K562 (cell line): ENCODE measurements around the gene GNRH2. TPM values are rescaled to one million over a fixed set of nuclear protein-coding genes. Genes with fewer than 3 reads are reported as not detected.

ENCODE experiments used
- ATAC-seq: fragments of 200-7000 bp; cut with Tn5 transposase; 3 replicates; pipeline ENCODE4 v1.9.1; 2020; ENCODE audit warnings: moderate library complexity
- BruUV-seq: library from RNA; stranded (reverse); fragments of 400-500 nt; replicated peaks from 2 replicates; lab custom pipeline; 2021; lab: Mats Ljungman, UMichigan
- CTCF ChIA-PET: fragments of 300-600 bp; formaldehyde crosslinking; extraction: SDS; loops from one replicate; lab custom pipeline; 2021; ENCODE audit warnings: low intra/inter-chr PET ratio; lab: Yijun Ruan, JAX
- POLR2A ChIA-PET: fragments of 300-600, 350-650 bp; sonication (Branson Sonifier 250); formaldehyde crosslinking; extraction: SDS; loops from one replicate; lab custom pipeline; 2021; ENCODE audit warnings: antibody characterized with exemption, inconsistent platforms; lab: Yijun Ruan, JAX
- DNase-seq, 4 experiments: peaks; one replicate each; pipeline versions ENCODE4 v3.0.0 to v3.0.0-alpha.2; 2011 to 2018; ENCODE audit warnings: low spot score in 3 of 4, mixed read lengths in 3 of 4; ENCODE audit errors: extremely low read depth in 1 of 4
- FAIRE-seq: peaks from 2 replicates; lab custom pipeline; 2011; peaks lifted over from hg19 to GRCh38; lab: Jason Lieb, UNC
- H2AFZ ChIP-seq: 2 replicates; pipeline ENCODE4 v1.6.0; 2011; ENCODE audit warnings: low read depth, low read length, control low read depth, inconsistent platforms
- H3K27ac ChIP-seq: fragments of 200-600 bp; 3 replicates; pipeline ENCODE4 v1.8.0; 2011; ENCODE audit warnings: low read depth, mild to moderate bottlenecking, control low read depth, inconsistent platforms, low read length, moderate library complexity, mixed read lengths; ENCODE audit errors: extremely low read depth
- H3K27me3 ChIP-seq, 2 experiments: fragments of 300-600 bp in 1 of 2; 2 replicates in 1 of 2; 3 replicates in 1 of 2; pipeline versions ENCODE4 v1.6.0 to v1.8.0; 2011; ENCODE audit warnings: inconsistent platforms in 2 of 2, low read length in 2 of 2, mild to moderate bottlenecking in 1 of 2, mixed read lengths in 1 of 2, moderate library complexity in 1 of 2; ENCODE audit not compliant: control insufficient read depth in 2 of 2, insufficient read depth in 2 of 2
- H3K36me3 ChIP-seq: fragments of 300-600 bp; 3 replicates; pipeline ENCODE4 v1.8.0; 2011; ENCODE audit warnings: mild to moderate bottlenecking, low read length, inconsistent platforms; ENCODE audit not compliant: control insufficient read depth, insufficient read depth
- H3K4me1 ChIP-seq, 2 experiments: fragments of 200-600 bp in 1 of 2; replicated peaks in 1 of 2; 2 replicates in 1 of 2; 3 replicates in 1 of 2; pipeline versions ENCODE4 v1.5.1 to v1.8.0; 2011; ENCODE audit warnings: inconsistent platforms in 2 of 2, low read length in 2 of 2, mild to moderate bottlenecking in 1 of 2, mixed read lengths in 1 of 2, moderate library complexity in 1 of 2; ENCODE audit not compliant: control insufficient read depth in 2 of 2, insufficient read depth in 2 of 2
- H3K4me2 ChIP-seq: 2 replicates; pipeline ENCODE4 v1.6.1; 2011; ENCODE audit warnings: low read length, control low read depth, inconsistent platforms, mixed read lengths; ENCODE audit not compliant: insufficient read depth
- H3K4me3 ChIP-seq: fragments of 200-600 bp; sonication (generic), shearing (Covaris generic); 2 replicates; pipeline ENCODE4 v1.5.1; 2016; ENCODE audit warnings: control low read depth, inconsistent platforms
- H3K79me2 ChIP-seq: fragments of 200-600 bp; 3 replicates; pipeline ENCODE4 v1.8.0; 2011; ENCODE audit warnings: low read length, inconsistent platforms; ENCODE audit not compliant: control insufficient read depth, insufficient read depth
- H3K9ac ChIP-seq, 2 experiments: 2 replicates each; pipeline versions ENCODE4 v1.6.0 to v1.6.1; 2011; ENCODE audit warnings: low read depth in 2 of 2, low read length in 2 of 2, control low read depth in 1 of 2, inconsistent platforms in 1 of 2, mild to moderate bottlenecking in 1 of 2, mixed read lengths in 1 of 2; ENCODE audit not compliant: insufficient read depth in 1 of 2
- H3K9me1 ChIP-seq: one replicate; pipeline ENCODE4 v1.6.0; 2011; ENCODE audit warnings: inconsistent platforms, mild to moderate bottlenecking, low read length, moderate library complexity; ENCODE audit not compliant: control insufficient read depth, insufficient read depth
- H3K9me3 ChIP-seq: replicated peaks from 2 replicates; pipeline ENCODE4 v1.5.1; 2011; ENCODE audit warnings: low read depth, low read length, inconsistent platforms; ENCODE audit not compliant: control insufficient read depth, insufficient read depth
- H4K20me1 ChIP-seq: replicated peaks from 2 replicates; pipeline ENCODE4 v1.6.1; 2011; ENCODE audit warnings: low read length, inconsistent platforms, mixed read lengths; ENCODE audit not compliant: control insufficient read depth, insufficient read depth
- ARID1B ChIP-seq: fragments of 450-650 bp; IDR thresholded peaks from 2 replicates; pipeline ENCODE4 v1.6.1; 2016; ENCODE audit warnings: antibody characterized with exemption, mild to moderate bottlenecking, inconsistent platforms
- LEF1 ChIP-seq: fragments of 450-650 bp; IDR thresholded peaks from 2 replicates; pipeline ENCODE4 v1.6.1; 2016; ENCODE audit warnings: mild to moderate bottlenecking
- SIRT6 ChIP-seq: IDR thresholded peaks from one replicate; pipeline ENCODE4 v1.6.1; 2012; ENCODE audit warnings: low read depth, mild to moderate bottlenecking, control low read depth, inconsistent platforms, low read length, moderate library complexity
- SNRNP70 ChIP-seq: fragments of 200-400 bp; formaldehyde crosslinking; optimal IDR thresholded peaks from 2 replicates; pipeline ENCODE3; 2017; ENCODE audit warnings: low read depth, low read length
- ZNF274 ChIP-seq: IDR thresholded peaks from 2 replicates; pipeline ENCODE4 v1.6.1; 2011; ENCODE audit warnings: low read depth, mild to moderate bottlenecking, low read length, moderate library complexity, borderline replicate concordance
- ZNF507 ChIP-seq: conservative IDR thresholded peaks from 2 replicates; pipeline ENCODE4 v1.6.1; 2017; ENCODE audit warnings: missing genetic modification characterization, missing compliant biosample characterization
- WGBS: fragments of 100-300 bp; shearing (Covaris generic); methylation state at CpG from one replicate; pipeline ENCODE4 v1.1.6; 2016; ENCODE audit warnings: low coverage, mixed read lengths; ENCODE audit not compliant: insufficient coverage; ENCODE audit errors: missing lambda C conversion rate; 5-methylcytosine and 5-hydroxymethylcytosine counted together
- in situ Hi-C: fragments of 300-500 bp; cut with MboI; formaldehyde crosslinking; loops from 4 replicates; pipeline ENCODE4 v1.15.0; 2018; ENCODE audit warnings: inconsistent platforms, mixed read lengths
- intact Hi-C: fragments of 100-400 bp; cut with micrococcal nuclease; formaldehyde crosslinking; loops from 2 replicates; pipeline ENCODE4 v1.14.2; 2022
- polyA plus RNA-seq, 8 experiments: library from polyadenylated mRNA; depleted of rRNA in 4 of 8; stranded (reverse) in 5 of 8; unstranded in 3 of 8; fragments of >200 nt; fragmentation: Nextera tagmentation in 2 of 8; fragmentation: Illumina TruSeq in 1 of 8; extraction: Ambion mirVana in 2 of 8; extraction: Trizol in 1 of 8; gene quantifications; 2 replicates each; pipeline versions ENCODE4 v1.2.1 to v1.2.3, GENCODE V29; 2011 to 2014; ENCODE audit warnings: inconsistent platforms in 1 of 8, missing spikeins in 1 of 8
- total RNA-seq, 7 experiments: library from RNA; depleted of rRNA in 6 of 7; stranded (reverse); fragments of >200 nt in 6 of 7; fragmentation: Illumina TruSeq in 2 of 7; extraction: Trizol in 2 of 7; gene quantifications; 2 replicates each; pipeline versions ENCODE4 v1.2.1 to v1.2.3, GENCODE V29; 2011 to 2021; ENCODE audit warnings: low replicate concordance in 1 of 7
- TF ChIP-seq, protein P1 (sequence below): sonication (generic); formaldehyde crosslinking; IDR thresholded peaks from 2 replicates; pipeline ENCODE4 v1.8.0; 2022; ENCODE audit warnings: mild to moderate bottlenecking, low read depth, missing genetic modification reagents
- TF ChIP-seq, protein P2 (sequence below): fragments of 450-650 bp; formaldehyde crosslinking; IDR thresholded peaks from 2 replicates; pipeline ENCODE4 v1.4.0; 2022; ENCODE audit warnings: mild to moderate bottlenecking, moderate library complexity
- TF ChIP-seq, protein P3 (sequence below): fragments of 250-450 bp; sonication (Bioruptor Pico); IDR thresholded peaks from 2 replicates; pipeline ENCODE4 v1.9.0; 2021; ENCODE audit warnings: mild to moderate bottlenecking
- TF ChIP-seq, protein P4 (sequence below): fragments of 450-650 bp; IDR thresholded peaks from 2 replicates; pipeline ENCODE4 v1.6.1; 2016; ENCODE audit warnings: borderline replicate concordance

Gene GNRH2
- total and polyA plus RNA-seq, 9 of the 15 experiments (the other 6 are each of a cell fraction or from before 2014, with no cell fraction given) = 0.11 to 0.50 (median 0.24) TPM; not detected in 5

DNA sequence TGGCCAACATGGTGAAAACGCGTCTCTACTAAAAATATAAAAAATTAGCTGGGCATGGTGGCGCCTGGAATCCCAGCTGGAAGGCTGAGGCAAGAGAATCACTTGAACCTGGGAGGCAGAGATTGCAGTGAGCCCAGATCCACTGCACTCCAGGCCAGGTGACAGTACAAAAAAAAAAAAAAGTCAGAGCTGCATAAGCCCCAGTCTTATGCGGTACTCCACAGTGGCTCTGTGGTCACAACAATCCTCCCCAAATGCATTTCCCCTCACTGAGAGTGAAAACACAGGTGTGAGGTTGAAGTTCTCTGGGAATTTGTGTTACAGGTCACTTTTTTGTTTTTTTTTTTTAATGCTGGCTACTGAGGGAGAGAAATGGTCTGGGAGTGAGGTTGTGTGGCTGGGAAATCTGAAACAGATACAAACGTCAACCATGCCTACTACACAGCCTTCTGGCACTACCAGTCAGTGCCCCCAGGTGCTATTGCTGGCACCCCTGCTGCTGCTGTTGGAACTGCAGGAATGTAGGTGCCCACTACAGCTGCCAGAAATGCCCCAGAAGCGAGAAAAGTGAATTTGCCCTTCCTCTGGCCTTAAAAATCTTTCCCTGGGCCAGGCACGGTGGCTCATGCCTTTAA, 8.1 kb downstream of the GNRH2 start:
- Histone ChIP-seq H3K27me3 (no peaks in the 10 kb centered on the region), H4K20me1 (no peaks in the 10 kb centered on the region), H3K79me2 (peaks cover 15% of the 10 kb centered on the region), H3K9me3 (no peaks in the 10 kb centered on the region), H2AFZ (no peak overlapping the region), H3K9me1 (no peaks in the 10 kb centered on the region), H3K9ac (no peak overlapping the region), H3K4me1 (peaks cover 12 to 13% of the 10 kb centered on the region in 2 experiments; a peak in 4 of 5 replicates), H3K27ac (no peak overlapping the region), H3K4me3 (no peak overlapping the region), H3K36me3 (peaks cover 26% of the 10 kb centered on the region; the same call in 2 of the 3 replicates), H3K4me2 (no peak overlapping the region)
- no TSS peak for BruUV-seq
- in situ Hi-C loops (no loop called here), intact Hi-C loops (loop anchor here (10.0 kb wide), 1 partner anchor 223 kb away; no protein-coding TSS in a partner anchor)
- FAIRE-seq (no peak), DNase-seq (no peak), ATAC-seq (no peak)
- ChIA-PET CTCF (no interaction called here), POLR2A (no interaction called here)
- WGBS = 42% methylated on average over 6 of the region's 7 CpGs
- TF ChIP-seq ZNF507 (tag) (no peak), SNRNP70 (no peak), SIRT6 (no peak), ARID1B (no peak), ZNF274 (no peak), LEF1 (no peak)
- TF ChIP-seq, protein P1, sequence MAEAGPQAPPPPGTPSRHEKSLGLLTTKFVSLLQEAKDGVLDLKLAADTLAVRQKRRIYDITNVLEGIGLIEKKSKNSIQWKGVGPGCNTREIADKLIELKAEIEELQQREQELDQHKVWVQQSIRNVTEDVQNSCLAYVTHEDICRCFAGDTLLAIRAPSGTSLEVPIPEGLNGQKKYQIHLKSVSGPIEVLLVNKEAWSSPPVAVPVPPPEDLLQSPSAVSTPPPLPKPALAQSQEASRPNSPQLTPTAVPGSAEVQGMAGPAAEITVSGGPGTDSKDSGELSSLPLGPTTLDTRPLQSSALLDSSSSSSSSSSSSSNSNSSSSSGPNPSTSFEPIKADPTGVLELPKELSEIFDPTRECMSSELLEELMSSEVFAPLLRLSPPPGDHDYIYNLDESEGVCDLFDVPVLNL (CRISPR knock-in tag) = no peak
- TF ChIP-seq, protein P2, sequence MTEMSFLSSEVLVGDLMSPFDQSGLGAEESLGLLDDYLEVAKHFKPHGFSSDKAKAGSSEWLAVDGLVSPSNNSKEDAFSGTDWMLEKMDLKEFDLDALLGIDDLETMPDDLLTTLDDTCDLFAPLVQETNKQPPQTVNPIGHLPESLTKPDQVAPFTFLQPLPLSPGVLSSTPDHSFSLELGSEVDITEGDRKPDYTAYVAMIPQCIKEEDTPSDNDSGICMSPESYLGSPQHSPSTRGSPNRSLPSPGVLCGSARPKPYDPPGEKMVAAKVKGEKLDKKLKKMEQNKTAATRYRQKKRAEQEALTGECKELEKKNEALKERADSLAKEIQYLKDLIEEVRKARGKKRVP (CRISPR knock-in tag) = no peak
- TF ChIP-seq, protein P3, sequence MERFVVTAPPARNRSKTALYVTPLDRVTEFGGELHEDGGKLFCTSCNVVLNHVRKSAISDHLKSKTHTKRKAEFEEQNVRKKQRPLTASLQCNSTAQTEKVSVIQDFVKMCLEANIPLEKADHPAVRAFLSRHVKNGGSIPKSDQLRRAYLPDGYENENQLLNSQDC = no peak
- TF ChIP-seq, protein P4, sequence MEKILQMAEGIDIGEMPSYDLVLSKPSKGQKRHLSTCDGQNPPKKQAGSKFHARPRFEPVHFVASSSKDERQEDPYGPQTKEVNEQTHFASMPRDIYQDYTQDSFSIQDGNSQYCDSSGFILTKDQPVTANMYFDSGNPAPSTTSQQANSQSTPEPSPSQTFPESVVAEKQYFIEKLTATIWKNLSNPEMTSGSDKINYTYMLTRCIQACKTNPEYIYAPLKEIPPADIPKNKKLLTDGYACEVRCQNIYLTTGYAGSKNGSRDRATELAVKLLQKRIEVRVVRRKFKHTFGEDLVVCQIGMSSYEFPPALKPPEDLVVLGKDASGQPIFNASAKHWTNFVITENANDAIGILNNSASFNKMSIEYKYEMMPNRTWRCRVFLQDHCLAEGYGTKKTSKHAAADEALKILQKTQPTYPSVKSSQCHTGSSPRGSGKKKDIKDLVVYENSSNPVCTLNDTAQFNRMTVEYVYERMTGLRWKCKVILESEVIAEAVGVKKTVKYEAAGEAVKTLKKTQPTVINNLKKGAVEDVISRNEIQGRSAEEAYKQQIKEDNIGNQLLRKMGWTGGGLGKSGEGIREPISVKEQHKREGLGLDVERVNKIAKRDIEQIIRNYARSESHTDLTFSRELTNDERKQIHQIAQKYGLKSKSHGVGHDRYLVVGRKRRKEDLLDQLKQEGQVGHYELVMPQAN = no peak
